Measurements from ENCODE around the gene TSHZ1. TPM values are rescaled to one million over a fixed set of nuclear protein-coding genes. Genes with fewer than 3 reads are reported as not detected.

The TSHZ1 gene
- total RNA-seq, 2 donors from 2014 or later = 1.1 to 1.7 TPM

DNA sequence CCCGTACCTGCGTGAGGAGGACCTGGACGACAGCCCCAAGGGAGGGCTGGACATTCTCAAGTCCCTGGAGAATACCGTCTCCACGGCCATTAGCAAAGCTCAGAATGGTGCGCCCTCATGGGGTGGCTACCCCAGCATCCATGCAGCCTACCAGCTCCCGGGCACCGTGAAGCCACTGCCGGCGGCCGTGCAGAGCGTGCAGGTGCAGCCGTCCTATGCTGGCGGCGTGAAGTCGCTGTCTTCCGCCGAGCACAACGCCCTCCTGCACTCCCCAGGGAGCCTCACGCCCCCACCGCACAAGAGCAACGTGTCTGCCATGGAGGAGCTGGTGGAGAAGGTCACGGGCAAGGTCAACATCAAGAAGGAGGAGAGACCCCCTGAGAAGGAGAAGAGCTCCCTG lies 76.4 kb downstream of the TSHZ1 start:
- Histone ChIP-seq H3K9me3 (ENCODE audit: control insufficient read depth, low read length) (no peaks in the 10 kb centered on the region), H3K36me3 (ENCODE audit: control insufficient read depth, insufficient read depth, low read length) (no peaks in the 10 kb centered on the region), H3K27me3 (ENCODE audit: control insufficient read depth, insufficient read depth, low read length, poor library complexity, severe bottlenecking) (no peaks in the 10 kb centered on the region), H3K9ac (ENCODE audit: extremely low read depth, low read length, poor library complexity, severe bottlenecking) (no peak overlapping the region), H3K27ac (ENCODE audit: low read depth, low read length) (no peak overlapping the region), H3K4me3 (ENCODE audit: low read length) (no peak overlapping the region), H3K4me1 (ENCODE audit: control insufficient read depth, insufficient read depth, low read length) (no peaks in the 10 kb centered on the region)
- TF ChIP-seq CTCF (conservative IDR thresholded peaks at IDR 0.05) = no peak
- Mint-ChIP-seq H3K27me3 (ENCODE audit: insufficient read depth) (no peaks in the 10 kb centered on the region), H3K36me3 (ENCODE audit: low read depth) (no peaks in the 10 kb centered on the region), H3K4me1 (peaks cover 11% of the 10 kb centered on the region), H3K9me3 (no peaks in the 10 kb centered on the region), H3K4me3 (no peak overlapping the region), H3K27ac (no peak overlapping the region)
- WGBS, 2 experiments (ENCODE audit: insufficient coverage in 1 of 2, insufficient read length in 1 of 2) = 95 to 96% methylated on average over 18 to 23 of the region's 23 CpGs
- DNase-seq = no peak

GRCh38 chr18:75287700-75288099 lies 77.1 kb downstream of the TSHZ1 start:
- DNase-seq = no peak
- peaks cover 11% of the 10 kb centered on the region for H3K4me1 Mint-ChIP-seq
- 95 to 97% methylated on average over 15 to 24 of the region's 24 CpGs for WGBS, 2 experiments (ENCODE audit: insufficient coverage in 1 of 2, insufficient read length in 1 of 2)
- no peaks in the 10 kb centered on the region for H3K36me3 Mint-ChIP-seq (ENCODE audit: low read depth)
- no peak for TF ChIP-seq CTCF (conservative IDR thresholded peaks at IDR 0.05)
- no peak overlapping the region for H3K4me3 Mint-ChIP-seq
- H3K9ac ChIP-seq (ENCODE audit: extremely low read depth, low read length, poor library complexity, severe bottlenecking) = no peak overlapping the region
- no peak overlapping the region for H3K4me3 ChIP-seq (ENCODE audit: low read length)
- H3K4me1 ChIP-seq (ENCODE audit: control insufficient read depth, insufficient read depth, low read length) = no peaks in the 10 kb centered on the region
- no peak overlapping the region for H3K27ac ChIP-seq (ENCODE audit: low read depth, low read length)
- no peaks in the 10 kb centered on the region for H3K27me3 ChIP-seq (ENCODE audit: control insufficient read depth, insufficient read depth, low read length, poor library complexity, severe bottlenecking)
- no peaks in the 10 kb centered on the region for H3K9me3 ChIP-seq (ENCODE audit: control insufficient read depth, low read length)
- H3K36me3 ChIP-seq (ENCODE audit: control insufficient read depth, insufficient read depth, low read length) = no peaks in the 10 kb centered on the region
- no peak overlapping the region for H3K27ac Mint-ChIP-seq
- no peaks in the 10 kb centered on the region for H3K9me3 Mint-ChIP-seq
- H3K27me3 Mint-ChIP-seq (ENCODE audit: insufficient read depth) = no peaks in the 10 kb centered on the region

DNA sequence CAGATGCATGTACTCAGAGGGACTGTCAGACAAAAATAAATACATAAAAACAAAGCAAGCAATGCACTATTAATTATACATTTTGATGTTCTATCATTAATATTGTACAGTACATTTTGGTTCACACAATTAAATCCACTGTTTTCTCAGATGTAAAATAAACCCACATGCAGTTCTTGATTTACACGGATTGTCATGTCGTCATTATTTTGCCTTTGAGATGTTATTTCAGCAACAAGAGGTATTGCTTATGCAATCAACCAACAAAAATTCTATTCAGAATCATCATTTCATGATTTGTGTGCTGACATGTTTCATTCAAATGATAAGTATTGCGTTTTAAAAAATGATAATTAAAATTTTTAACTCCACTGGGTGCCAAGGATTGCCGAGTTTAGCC lies 79.2 kb downstream of the TSHZ1 start:
- Histone ChIP-seq H3K27ac (ENCODE audit: low read depth, low read length) (no peak overlapping the region), H3K9ac (ENCODE audit: extremely low read depth, low read length, poor library complexity, severe bottlenecking) (no peak overlapping the region), H3K27me3 (ENCODE audit: control insufficient read depth, insufficient read depth, low read length, poor library complexity, severe bottlenecking) (no peaks in the 10 kb centered on the region), H3K4me1 (ENCODE audit: control insufficient read depth, insufficient read depth, low read length) (no peaks in the 10 kb centered on the region), H3K4me3 (ENCODE audit: low read length) (no peak overlapping the region), H3K36me3 (ENCODE audit: control insufficient read depth, insufficient read depth, low read length) (no peaks in the 10 kb centered on the region), H3K9me3 (ENCODE audit: control insufficient read depth, low read length) (no peaks in the 10 kb centered on the region)
- peaks cover 11% of the 10 kb centered on the region for H3K4me1 Mint-ChIP-seq
- no peaks in the 10 kb centered on the region for H3K9me3 Mint-ChIP-seq
- H3K27ac Mint-ChIP-seq = no peak overlapping the region
- H3K27me3 Mint-ChIP-seq (ENCODE audit: insufficient read depth) = no peaks in the 10 kb centered on the region
- 89 to 100% methylated on average over 1 to 4 of the region's 4 CpGs for WGBS, 2 experiments (ENCODE audit: insufficient coverage in 1 of 2, insufficient read length in 1 of 2)
- no peak for TF ChIP-seq CTCF (conservative IDR thresholded peaks at IDR 0.05)
- no peak for DNase-seq
- H3K36me3 Mint-ChIP-seq (ENCODE audit: low read depth) = no peaks in the 10 kb centered on the region
- H3K4me3 Mint-ChIP-seq = no peak overlapping the region
